HepG2 (cell line): ENCODE data around the gene SLC4A2. TPM values are rescaled to one million over a fixed set of nuclear protein-coding genes. Genes with fewer than 3 reads are reported as not detected.

ENCODE experiments used
- BRF2 ChIP-seq: sonication (generic); formaldehyde crosslinking; IDR thresholded peaks from 2 replicates; pipeline ENCODE4 v1.8.1; 2022; ENCODE audit warnings: mild to moderate bottlenecking, missing genetic modification reagents
- ERF ChIP-seq: IDR thresholded peaks from 2 replicates; pipeline ENCODE4 v1.6.1; 2018; ENCODE audit warnings: missing biosample characterization, missing genetic modification reagents
- HDAC2 ChIP-seq: sonication (generic); formaldehyde crosslinking; IDR thresholded peaks from 2 replicates; pipeline ENCODE4 v1.4.0; 2020; ENCODE audit warnings: missing genetic modification reagents
- HNRNPH1 ChIP-seq: fragments of 200-400 bp; formaldehyde crosslinking; optimal IDR thresholded peaks from 2 replicates; pipeline ENCODE3; 2017; ENCODE audit warnings: mild to moderate bottlenecking, low read depth, low read length
- MTA3 ChIP-seq: sonication (generic); formaldehyde crosslinking; IDR thresholded peaks from 2 replicates; pipeline ENCODE4 v1.4.0; 2020; ENCODE audit warnings: missing genetic modification reagents
- MTF2 ChIP-seq: sonication (generic); formaldehyde crosslinking; IDR thresholded peaks from 2 replicates; pipeline ENCODE4 v1.5.0; 2020; ENCODE audit warnings: missing genetic modification reagents, borderline replicate concordance
- RBM39 ChIP-seq: fragments of 200-400 bp; formaldehyde crosslinking; IDR thresholded peaks from one replicate; pipeline ENCODE4 v1.6.1; 2018; ENCODE audit warnings: antibody characterized with exemption, mild to moderate bottlenecking, low read depth, low read length; ENCODE audit not compliant: poor library complexity, severe bottlenecking
- RELA ChIP-seq: sonication (generic); formaldehyde crosslinking; IDR thresholded peaks from 2 replicates; pipeline ENCODE4 v1.4.0; 2020; ENCODE audit warnings: missing genetic modification reagents
- SKI ChIP-seq: fragments of 450-650 bp; IDR thresholded peaks from one replicate; pipeline ENCODE4 v1.6.1; 2018; ENCODE audit warnings: mild to moderate bottlenecking; ENCODE audit not compliant: partially characterized antibody
- SMARCC2 ChIP-seq: fragments of 450-650 bp; IDR thresholded peaks from 2 replicates; pipeline ENCODE4 v1.6.1; 2017; ENCODE audit warnings: antibody characterized with exemption, mild to moderate bottlenecking
- SRSF9 ChIP-seq: fragments of 200-400 bp; formaldehyde crosslinking; IDR thresholded peaks from 2 replicates; pipeline ENCODE4 v1.6.1; 2018; ENCODE audit warnings: borderline replicate concordance, mild to moderate bottlenecking, low read depth, low read length; ENCODE audit not compliant: insufficient read depth, poor library complexity, severe bottlenecking
- THAP8 ChIP-seq: sonication (generic); formaldehyde crosslinking; IDR thresholded peaks from 2 replicates; pipeline ENCODE4 v1.5.1; 2020; ENCODE audit warnings: missing genetic modification reagents, mild to moderate bottlenecking, borderline replicate concordance
- ZBED4 ChIP-seq: sonication (generic); formaldehyde crosslinking; IDR thresholded peaks from 2 replicates; pipeline ENCODE4 v1.4.0; 2020; ENCODE audit warnings: missing genetic modification reagents, borderline replicate concordance
- ZNF510 ChIP-seq: sonication (generic); formaldehyde crosslinking; IDR thresholded peaks from 2 replicates; pipeline ENCODE4 v1.4.0; 2020; ENCODE audit warnings: low read depth, mild to moderate bottlenecking, missing genetic modification reagents
- ZSCAN9 ChIP-seq: IDR thresholded peaks from 2 replicates; pipeline ENCODE4 v1.6.1; 2016; ENCODE audit warnings: borderline replicate concordance
- ZUFSP ChIP-seq: sonication (generic); formaldehyde crosslinking; IDR thresholded peaks from 2 replicates; pipeline ENCODE4 v1.9.0; 2021; ENCODE audit warnings: missing genetic modification reagents, mild to moderate bottlenecking, borderline replicate concordance
- polyA plus RNA-seq, 8 experiments: library from polyadenylated mRNA; depleted of rRNA in 3 of 8; stranded (reverse) in 7 of 8; unstranded in 1 of 8; fragments of >200 nt; fragmentation: Illumina TruSeq in 4 of 8; extraction: Trizol in 4 of 8; gene quantifications; 2 replicates each; pipeline versions ENCODE4 v1.2.1 to v1.2.3, GENCODE V29; 2011 to 2016; ENCODE audit warnings: low read depth in 4 of 8, missing spikeins in 1 of 8, mixed read lengths in 1 of 8; ENCODE audit not compliant: insufficient read depth in 1 of 8
- total RNA-seq, 5 experiments: library from RNA; depleted of rRNA; stranded (reverse); fragments of >200 nt; fragmentation: Illumina TruSeq; extraction: Trizol; gene quantifications; 2 replicates each; pipeline ENCODE4 v1.2.3, GENCODE V29; 2016; ENCODE audit warnings: low read depth in 1 of 5
- TF ChIP-seq, protein P1 (sequence below): sonication (generic); formaldehyde crosslinking; IDR thresholded peaks from 2 replicates; pipeline ENCODE4 v1.8.1; 2023; ENCODE audit warnings: missing genetic modification reagents, inconsistent platforms, borderline replicate concordance
- TF ChIP-seq, protein P2 (sequence below): sonication (generic); formaldehyde crosslinking; IDR thresholded peaks from 2 replicates; pipeline ENCODE4 v1.4.0; 2020; ENCODE audit warnings: mild to moderate bottlenecking, missing genetic modification reagents

SLC4A2 gene
- total and polyA plus RNA-seq, 2 of the 13 experiments (the other 11 are each of a cell fraction or from before 2014, with no cell fraction given), result 51.9 to 73.4 TPM

DNA sequence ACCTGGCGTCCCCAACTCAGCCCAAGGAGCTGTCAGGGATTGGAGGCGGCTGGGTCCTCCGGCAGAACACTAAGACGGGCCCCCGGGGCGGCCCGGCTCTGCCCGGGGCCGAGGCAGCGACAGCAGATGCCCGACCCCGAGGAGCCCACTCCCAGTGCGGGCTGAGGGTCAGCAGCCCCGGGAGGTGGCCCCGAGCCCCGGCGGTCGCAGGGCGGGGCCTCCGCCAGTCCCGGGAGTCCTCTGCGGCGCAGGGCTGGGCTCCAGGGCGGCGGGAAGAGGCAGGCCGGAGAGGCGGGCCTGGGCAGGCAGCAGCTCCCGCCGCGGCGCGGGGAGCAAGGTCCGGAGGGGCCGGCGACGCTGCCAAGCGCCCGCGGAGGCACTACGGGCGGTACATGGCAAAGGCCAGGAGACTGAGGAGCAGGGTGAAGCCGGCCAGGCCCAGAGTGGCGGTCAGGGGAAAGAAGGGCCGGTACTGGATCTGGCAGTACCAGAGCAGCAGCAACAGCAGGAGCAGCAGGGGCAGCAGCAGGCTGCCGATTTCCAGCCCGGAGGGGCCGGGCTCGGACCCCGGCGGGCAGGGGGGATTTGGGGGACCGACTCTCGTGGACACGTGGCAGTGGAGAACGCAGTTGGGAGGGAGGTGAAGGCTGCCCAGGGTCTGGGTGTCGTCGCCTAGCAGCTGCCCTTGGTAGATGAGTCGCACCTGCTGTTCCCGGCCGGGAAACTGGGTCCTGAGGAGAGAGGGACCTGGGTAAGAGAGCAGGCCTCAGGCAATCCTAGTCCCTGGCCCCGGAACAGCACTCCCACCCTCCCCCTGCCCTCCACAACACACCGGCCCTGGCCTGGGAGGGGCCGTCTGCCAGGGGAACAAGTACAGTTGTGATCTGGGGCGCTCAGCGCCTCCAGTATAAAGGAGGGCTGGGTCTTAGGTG is 22.0 kb downstream of the SLC4A2 start (continued):
- TF ChIP-seq, protein P1, sequence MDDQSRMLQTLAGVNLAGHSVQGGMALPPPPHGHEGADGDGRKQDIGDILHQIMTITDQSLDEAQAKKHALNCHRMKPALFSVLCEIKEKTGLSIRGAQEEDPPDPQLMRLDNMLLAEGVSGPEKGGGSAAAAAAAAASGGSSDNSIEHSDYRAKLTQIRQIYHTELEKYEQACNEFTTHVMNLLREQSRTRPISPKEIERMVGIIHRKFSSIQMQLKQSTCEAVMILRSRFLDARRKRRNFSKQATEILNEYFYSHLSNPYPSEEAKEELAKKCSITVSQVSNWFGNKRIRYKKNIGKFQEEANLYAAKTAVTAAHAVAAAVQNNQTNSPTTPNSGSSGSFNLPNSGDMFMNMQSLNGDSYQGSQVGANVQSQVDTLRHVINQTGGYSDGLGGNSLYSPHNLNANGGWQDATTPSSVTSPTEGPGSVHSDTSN (CRISPR knock-in tag), result no peak
- TF ChIP-seq THAP8 (CRISPR knock-in tag), result no peak
- no peak for TF ChIP-seq HDAC2 (CRISPR knock-in tag)
- no peak for TF ChIP-seq HNRNPH1
- no peak for TF ChIP-seq BRF2 (CRISPR knock-in tag)
- TF ChIP-seq RELA (CRISPR knock-in tag), result no peak
- TF ChIP-seq SMARCC2, result no peak
- no peak for TF ChIP-seq MTA3 (CRISPR knock-in tag)
- TF ChIP-seq ZBED4 (CRISPR knock-in tag), result no peak
- no peak for TF ChIP-seq ZUFSP (CRISPR knock-in tag)
- no peak for TF ChIP-seq ZNF510 (CRISPR knock-in tag)
- 0 out of 2 replicates have a peak, but pooled peaks have one; percentile 62 for TF ChIP-seq MTF2 (CRISPR knock-in tag)
- TF ChIP-seq RBM39, result no peak
- TF ChIP-seq ZSCAN9, result peak; percentile 4; the same call in 1 of the 2 replicates
- TF ChIP-seq ERF (CRISPR knock-in tag), result no peak
- TF ChIP-seq SKI, result no peak
- no peak for TF ChIP-seq SRSF9
- TF ChIP-seq, protein P2, sequence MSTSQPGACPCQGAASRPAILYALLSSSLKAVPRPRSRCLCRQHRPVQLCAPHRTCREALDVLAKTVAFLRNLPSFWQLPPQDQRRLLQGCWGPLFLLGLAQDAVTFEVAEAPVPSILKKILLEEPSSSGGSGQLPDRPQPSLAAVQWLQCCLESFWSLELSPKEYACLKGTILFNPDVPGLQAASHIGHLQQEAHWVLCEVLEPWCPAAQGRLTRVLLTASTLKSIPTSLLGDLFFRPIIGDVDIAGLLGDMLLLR (CRISPR knock-in tag), result no peak
